NCI-H524 (cell line): ENCODE data around the gene C11orf16.
"Not testable (repeated sequence)": the region's sequence is repeated elsewhere in the genome, so short reads cannot be mapped to it uniquely, and the experiment has no call there.

Experiments used
- DNase-seq, 2 experiments: peaks; one replicate each; lab custom pipeline; 2025; lab: John Stamatoyannopoulos, UW

Gene C11orf16, protein sequence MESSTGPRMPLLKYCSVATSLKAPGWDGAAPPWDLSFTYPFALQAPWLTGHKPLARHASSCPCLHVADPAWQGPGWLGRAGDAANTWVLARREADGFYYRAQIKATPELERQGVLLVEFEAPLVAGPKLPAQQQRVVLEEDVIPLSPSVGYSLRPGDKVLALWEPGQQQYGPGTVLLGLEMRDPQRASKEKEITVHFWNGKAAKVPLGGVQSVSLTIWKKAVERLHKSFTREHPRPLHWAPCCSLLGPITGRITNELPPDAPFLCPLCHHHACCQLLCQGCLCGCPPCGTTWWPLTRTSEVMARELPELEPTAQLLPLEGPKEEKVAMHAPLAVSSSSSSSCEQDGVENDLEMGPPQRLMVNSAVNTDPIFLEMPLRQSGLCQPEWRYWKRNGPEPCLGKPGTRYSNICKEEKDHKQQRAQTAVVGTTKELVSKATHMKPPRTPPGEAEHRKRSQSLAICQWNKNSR

DNA sequence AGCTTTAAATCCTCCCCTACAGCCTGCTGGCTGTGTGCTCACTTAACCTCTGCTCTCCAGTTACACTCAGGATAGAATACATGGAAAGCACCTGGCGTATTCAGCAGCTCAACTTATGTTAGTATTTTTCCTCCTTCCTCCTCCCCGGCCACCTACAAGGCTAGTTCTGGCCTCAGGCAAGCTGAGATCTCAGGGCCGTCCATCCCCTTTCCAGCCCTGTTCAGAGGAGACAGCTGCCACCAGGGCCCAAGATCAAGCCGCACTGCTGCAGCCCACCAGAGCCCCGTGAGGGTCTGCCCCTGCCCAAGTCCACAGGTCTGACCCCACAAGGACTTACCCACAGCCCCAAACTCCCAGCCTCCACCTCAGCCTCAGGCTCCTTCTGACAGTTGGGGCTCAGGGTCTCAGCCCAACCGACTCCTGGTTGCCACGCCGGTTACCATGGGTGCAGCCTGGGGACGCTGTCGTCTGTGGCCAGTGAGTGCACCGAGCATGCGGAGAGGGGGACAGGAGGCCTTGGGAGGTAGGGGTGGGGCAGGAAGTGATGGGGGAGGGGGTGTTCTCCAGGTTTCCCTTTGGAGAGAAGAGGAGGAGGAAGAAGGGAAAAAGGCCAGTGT, at the start of gene C11orf16:
TSS of gene C11orf16 (minus strand) at position 384 of the 617 bp plus-strand sequence. CDS start 639 bp downstream, outside the sequence.
- no peak for DNase-seq

DNA sequence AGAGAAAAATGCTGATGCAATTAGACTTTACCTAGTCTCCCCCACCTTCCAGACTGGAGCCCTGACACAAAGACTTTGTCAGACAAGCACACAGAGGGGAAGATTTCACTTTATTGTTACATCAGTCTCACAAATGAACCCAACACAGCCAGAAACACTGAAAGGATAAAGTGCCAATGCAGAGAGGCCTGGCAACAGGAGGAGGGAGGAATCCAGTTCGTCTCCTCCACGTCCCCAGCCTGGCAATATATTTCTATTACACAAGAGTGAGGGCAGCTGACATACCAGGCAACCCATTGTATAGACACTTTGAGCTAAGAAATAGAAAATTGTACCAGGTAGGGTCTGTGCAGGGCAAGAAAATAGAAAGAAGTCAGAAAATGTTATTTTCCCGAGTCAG, 47.7 kb upstream of the C11orf16 start:
- DNase-seq: no peak

DNA sequence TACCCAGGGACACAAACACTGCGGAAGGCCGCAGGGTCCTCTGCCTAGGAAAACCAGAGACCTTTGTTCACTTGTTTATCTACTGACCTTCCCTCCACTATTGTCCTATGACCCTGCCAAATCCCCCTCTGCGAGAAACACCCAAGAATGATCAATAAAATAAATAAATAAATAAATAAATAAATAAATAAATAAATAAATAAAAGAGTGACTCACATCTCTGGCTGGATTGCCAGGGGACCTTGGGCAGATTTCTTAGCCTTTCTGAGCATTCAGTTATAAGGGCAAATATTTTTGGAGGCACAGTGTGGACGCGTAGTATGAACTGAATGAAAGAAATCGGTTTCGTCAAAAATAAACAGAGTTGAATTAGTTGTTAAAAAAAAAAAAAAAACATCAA, 46.6 kb upstream of the C11orf16 start:
- not testable (repeated sequence) for DNase-seq

DNA sequence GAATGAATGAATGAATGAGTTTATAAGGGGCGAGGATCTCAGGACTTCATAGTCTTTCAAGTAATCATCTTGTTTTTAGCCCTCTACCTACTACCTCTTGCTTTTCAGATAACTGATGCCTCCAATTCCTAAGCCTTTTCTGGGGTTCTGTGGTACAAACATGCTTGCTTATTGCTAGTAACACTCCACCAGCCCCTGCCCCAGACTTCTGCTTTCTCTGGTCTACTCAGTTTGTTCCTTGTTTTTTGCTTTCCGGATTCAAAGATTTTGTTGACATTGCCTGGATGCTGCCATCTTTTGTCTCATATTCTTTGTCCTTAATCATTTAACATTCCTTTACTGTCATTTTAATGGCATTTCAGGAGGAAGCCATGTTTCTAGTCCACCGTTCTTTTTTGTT, 40.4 kb upstream of the C11orf16 start:
- DNase-seq: no peak

DNA sequence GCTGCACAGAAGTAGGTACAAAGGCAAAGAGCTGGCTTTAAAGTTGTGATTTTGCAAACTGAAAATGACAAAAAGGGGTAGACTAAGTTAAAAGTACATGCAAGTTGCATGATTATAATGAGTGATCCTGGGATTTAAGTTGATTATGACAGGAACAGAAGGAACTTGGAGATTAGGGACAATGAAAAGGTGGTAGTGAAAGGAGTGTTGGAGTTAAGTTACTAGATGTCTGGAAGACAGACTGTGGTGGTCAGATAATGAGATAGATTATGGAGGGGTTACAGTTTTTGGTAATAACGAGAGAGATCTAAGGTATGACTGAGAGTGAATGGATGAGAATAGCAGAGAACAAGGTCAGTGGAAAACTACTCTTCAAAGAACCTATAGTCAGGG, 39.2 kb upstream of the C11orf16 start:
- DNase-seq: peak in 1 of 2 experiments; percentile 15

DNA sequence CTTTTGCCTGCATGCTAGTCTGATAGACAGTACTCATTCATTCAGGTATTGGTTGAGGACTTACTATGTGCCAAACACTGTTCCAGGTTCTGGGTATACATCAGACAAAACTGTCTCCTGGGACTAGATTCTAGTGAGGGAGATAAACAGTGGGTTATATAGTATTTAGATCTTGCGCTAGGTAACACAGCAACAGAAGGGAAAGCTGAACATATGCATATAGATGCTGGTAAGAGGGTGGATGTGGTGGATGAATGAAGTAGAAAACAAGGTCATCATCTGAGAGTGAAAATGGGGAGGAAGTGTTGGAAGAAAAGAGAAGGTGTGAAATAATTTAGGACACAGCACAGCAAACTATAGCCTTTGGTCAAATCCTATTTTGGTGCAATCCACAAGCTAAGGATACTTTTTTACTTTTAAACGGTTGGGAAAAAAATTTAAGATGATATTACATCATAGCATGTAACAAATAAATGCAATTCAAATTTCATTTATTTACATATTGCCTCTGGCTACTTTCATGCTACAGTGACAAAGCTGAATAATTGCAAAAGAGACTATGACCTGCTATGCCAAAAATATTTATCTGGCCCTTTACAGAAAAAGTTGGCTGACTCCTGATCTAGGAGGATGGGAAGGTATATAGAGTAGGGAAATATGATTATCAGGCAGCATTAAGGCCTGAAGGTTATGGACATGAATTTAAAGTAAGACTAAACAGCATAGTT, 38.6 kb upstream of the C11orf16 start:
- DNase-seq: no peak

DNA sequence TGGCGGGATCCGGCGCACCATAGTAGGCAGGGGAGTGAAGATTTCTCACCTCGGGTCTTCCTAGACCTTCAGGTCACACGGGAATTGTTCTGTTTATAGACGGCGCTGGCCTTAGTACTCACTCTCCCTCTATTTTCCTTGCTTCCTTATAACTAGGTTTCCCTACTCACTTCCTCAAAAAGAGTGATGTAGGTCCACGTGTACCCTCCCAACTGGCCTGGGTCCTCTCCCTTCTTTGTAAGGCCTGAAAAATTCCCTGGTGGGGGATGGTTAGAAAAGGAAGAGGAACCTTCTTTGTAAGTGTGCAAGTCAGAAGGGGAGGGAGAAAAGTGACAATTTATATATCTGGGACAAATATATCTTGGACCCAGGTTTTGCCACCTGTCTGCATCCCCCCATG, 34.4 kb upstream of the C11orf16 start:
- DNase-seq: no peak

DNA sequence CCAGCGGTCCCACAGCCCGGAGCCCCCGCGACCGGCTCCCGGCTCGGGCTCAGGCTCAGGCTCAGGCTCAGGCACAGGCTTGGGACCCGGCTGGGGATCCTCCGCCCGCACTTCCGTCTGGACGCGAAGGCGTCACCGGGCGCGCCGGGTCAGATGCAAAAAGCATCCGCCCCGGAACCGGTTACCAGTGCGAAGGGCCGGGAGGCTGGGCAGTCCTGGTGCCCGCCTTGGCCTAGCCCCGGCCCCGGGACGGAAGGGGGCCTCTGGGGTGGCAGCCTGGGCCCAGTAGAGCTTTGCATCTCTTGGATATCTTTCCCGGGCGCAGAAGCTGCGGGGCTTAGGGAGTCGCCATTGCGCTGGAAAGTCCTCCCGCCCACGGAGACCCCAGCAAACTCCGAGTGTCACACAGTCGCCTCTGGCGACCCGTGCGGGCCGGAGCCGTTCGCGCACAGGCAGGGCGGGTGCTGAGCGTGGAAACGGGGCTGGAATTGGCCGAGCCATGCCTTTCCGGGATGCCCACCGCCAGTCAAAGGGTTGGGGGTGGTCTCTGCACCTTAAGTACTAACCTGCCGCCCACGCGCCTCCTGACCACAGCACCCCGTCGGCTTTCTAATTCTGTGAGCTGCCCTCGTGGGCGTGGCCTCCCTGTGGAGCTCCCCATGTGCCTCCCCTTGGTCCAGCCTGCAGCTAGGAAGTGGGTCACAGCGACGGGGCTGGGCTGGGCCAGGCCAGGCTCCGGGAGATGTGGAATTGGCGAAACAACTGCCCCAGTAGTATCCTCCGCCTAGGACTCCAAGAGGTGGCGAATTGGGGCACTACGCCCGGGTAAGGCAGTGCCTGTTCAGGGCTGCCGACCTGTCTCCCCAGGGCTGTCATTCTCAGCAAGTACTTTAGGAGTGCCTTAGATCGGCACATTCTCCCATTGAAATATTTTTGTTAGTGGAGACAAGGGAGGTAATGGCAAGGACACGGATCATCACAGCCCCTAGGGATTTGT, 31.9 kb upstream of the C11orf16 start, which contains the start of gene TMEM9B:
TSS of gene TMEM9B (minus strand) at position 119 of the 997 bp plus-strand sequence. CDS start 129 bp downstream, outside the sequence.
- DNase-seq: peak; percentile 58 to 75

DNA sequence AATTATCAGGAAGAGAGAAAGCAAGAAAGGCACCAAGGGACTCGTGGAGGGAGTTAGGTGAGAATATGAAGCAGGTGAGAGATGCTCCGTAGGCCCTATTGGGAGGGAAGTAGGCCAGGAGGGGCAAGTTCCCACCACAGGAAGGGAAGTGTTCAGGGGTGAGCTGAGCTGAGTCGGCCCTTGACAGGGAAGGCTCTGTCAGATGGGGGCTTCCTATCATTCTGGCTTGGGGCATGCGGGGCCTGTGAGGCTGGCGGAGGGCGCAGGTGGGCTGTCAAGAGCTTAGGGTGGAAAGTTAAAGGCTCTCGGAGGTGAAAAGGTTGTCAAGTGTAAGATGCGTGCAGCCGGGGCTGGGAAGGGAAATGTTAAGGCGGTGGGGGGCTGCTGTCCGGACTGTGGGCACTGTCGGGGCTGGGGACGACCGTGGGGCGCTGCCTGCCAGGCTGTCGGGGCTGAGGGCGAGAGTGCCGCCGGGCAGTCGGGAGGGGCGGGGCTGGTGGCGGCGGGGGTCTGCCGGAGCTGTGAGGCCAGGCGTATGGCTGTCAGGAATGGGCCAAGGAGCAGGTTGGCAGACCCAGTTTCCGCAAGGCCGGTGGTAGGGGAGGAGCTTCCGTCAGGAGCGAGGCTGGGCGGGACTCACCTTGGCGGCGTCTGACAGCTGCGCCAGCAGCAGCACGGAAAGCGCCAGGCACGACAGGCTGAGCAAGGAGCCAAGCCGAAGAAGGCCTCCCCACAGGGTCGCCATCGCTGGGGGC, 31.0 kb upstream of the C11orf16 start:
- peak; percentile 58 to 67 for DNase-seq

DNA sequence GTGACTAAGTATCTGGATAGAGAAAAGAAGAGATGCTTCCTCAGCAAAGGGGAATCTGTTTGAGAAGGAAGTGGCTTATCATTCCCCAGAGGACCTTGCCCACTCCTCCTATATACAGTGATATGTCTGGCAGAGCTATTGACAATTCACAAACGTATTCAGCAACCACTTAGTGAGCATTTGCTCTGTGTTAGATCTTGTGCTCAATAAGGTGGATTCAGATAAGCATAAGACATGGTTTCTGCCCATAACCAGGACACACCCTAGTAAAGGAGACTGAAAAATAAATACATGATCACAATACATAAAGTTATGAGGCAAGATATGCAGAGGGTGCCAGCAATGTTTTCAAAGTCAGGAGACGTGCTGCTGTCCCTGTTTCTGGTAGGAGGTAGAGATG, 30.1 kb upstream of the C11orf16 start:
- no peak for DNase-seq

DNA sequence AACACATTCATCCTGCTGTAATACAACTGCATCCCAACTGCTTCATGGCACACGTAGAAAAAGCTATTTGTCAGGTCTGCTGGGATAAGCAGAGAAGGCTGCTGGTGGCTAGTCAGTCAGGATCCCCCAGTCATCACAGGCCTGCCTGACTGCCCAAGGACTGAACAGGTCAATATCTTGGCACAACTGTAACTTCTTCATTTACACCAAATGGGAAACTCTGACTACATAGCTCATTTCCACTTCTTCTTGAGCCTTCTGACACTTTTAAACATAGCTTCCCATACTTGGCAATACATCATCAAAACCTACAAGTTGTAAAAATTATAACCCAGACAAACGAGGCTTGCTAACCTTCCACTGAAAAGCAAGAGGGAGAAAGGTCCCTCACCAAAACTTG, 28.7 kb upstream of the C11orf16 start:
- no peak for DNase-seq

DNA sequence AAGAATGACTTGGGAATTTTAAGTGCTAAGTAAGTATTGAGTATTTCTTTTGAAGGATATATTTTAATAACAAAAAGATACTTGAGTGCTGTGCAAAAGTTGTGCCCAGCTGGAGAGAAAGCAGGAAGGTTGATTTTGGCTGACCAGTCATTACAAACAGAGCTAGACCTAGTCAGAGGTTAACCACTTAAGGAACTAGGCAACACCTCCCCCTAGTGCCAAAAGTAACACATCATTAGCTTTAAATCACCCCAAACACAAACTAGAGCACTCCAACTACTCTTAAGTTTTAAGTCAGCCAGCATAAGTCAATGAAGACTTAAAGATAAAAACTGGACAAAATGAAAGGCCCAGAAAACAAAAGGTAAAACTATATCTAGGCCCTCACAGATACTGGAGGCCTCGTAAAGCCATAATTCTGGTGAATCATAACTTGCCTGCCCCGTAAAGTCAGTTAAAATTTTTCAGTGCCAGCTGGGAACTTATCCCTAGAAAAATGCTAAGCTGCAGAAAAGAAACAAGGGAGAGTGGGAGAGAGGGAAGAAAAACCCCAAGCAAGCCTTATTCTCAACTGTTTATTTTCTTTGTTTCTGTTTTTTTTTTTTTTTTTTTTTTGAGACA, 26.9 kb upstream of the C11orf16 start:
- peak; percentile 18 to 57 for DNase-seq

DNA sequence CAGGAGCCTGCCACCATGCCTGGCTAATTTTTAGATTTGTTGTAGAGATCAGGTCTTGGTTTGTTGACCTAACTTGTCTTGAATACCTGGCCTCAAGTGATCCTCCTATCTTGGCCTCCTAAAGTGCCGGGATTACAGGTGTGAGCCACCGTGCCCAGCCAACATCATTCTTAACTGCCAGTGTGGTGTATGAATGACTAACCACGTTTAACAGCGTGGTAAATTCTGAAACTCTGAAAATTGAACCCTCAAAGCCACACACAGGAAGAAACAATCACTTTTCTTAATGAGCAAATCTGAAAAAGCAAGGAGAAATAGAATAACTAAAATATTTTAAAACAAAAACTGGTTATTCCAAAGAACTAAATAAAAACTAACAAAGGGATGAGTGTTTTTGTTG, 24.1 kb upstream of the C11orf16 start:
- no peak for DNase-seq

DNA sequence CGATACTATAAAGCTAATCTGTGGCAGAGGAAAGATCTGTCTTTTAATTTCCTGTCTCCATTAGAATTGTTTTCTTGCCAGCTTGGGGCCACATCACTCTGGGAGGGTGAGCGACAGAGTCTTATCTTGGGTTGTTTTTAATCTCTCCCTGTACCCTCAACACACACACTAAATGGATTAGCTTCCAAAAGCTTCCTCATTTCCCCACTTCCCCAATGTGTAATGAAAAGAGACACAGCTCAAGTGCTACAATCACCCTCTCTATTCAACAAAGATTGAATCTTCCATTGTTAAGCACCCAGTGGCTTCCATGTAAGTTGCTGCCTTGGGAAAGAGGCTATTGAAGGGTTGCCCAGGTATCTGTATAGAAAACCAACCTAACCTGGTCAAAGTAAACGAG, 16.1 kb upstream of the C11orf16 start:
- DNase-seq: no peak

DNA sequence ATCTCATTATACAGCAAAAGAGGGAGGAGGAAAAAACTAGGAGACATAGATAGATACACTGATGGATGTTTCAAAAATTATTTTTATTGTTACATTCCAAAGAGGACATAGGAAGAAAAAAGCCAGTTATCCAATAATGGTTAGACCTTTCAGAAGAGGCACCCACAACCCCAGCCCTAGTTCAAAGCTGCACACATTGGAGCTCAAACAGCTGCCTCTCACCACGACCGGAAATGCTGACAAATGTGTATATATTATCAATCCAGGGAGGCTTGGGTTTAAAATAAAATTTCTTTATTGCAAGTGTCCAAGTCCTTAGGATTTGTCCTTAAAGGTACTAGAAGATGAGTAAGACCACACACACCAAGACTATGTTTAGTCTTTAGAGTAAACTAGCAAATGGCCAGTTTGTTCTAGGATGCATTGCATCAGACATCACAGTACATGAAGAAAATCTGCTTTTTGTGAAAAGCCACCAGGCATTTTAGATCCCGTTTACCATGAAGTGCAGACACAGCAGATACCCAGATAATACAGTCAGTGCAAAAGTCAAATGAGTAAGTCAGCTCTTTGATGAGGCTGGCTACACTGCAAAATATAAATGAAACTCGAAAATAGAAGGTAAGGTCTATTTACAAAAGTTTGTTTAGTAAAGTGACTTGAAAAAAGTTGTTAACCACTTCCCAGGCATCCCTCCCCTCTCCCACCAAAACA, 14.6 kb upstream of the C11orf16 start:
- DNase-seq: no peak

DNA sequence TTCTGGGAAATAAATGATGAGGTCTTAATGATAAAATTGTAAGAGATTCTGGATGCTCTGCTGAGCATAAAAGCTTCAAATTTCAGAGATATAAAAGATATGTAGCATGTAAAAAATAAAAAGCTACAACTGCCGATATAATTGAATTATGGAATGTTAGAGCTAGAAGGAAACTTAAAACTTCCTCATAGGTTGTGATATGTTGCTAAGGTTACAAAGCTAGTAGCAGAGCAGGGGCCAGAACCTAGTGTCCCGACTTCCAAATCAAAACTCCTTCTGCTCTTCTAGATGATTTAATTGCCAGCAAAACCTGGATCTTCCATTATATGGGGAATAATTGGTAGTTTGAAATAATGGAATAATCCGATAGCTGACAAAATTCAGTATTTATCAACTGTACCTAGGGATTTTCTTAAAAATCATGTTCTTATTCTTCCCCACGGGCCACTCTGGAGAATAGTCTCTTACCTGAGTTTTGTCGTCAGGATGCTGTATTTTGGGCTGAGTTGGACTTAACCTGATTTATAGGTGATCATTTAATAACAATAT, 9.8 kb upstream of the C11orf16 start, which contains the start of gene ASCL3:
TSS of gene ASCL3 (minus strand) at position 499 of the 549 bp plus-strand sequence. CDS start 4,855 bp downstream, outside the sequence.
- no peak for DNase-seq

DNA sequence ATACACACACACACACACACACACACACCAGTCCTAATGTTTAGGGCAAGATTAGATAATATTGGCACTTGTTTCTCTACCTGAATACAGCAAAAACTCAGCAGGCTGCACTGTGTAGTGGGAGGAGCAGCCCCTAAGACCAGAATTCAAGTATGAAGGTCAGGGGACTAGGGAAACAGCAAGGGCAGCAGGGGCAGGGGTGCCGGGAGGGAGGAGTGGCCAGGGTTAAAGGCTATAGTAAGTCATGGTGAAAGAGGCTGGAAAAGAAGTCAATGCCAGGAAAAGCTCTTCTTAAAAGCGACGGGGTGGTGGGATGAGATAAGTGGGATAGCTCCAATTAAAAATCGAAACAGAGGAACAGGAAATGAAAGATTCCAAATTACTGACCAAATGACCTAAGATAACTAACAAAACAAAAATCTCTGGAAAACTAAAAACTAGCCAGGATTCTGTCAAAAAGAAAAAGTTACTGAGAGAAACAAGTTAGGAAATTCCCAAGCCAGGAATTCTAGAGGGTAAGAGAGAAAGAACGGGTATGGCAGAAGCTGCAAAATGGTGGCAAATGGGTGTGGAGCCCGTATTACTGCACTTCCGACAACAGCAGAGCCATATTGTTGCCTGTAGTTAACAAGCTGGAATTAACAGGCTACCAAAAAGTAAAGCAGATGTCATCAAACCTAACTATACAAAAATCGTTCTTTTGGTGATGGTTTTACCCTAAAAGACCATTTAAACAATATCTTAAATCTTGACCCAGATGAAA, 8.8 kb upstream of the C11orf16 start:
- DNase-seq: no peak

DNA sequence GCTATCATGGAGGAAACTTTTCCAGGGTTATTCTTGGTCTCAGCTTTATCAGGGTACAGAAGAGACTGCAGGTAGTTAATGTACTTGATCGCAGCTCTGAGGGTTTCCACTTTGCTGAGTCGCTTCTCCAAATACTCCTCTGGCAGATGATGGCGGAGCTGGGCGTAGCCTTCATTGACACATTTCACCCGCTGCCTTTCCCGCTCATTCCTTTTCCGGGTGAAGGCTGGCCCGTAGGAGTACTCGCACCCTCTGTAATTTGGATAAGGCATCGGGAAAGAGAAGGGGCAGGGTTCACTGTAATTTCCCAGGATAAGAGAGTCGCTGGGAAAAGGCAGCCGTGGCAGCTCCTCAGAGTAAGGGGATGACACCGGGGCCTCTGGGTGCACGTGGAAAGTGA, 4.9 kb upstream of the C11orf16 start:
- no peak for DNase-seq
